GM12872 (cell line): Measurements from ENCODE around the gene PDZD7.

Experiments used
- CTCF ChIP-seq: IDR thresholded peaks from 3 replicates; pipeline ENCODE4 v1.5.1; 2011; ENCODE audit warnings: low read depth, mild to moderate bottlenecking, low read length, moderate library complexity; ENCODE audit not compliant: insufficient read depth

The PDZD7 gene

GRCh38 chr10:101042667-101043362 lies 11.9 kb upstream of the PDZD7 start:
- TF ChIP-seq CTCF, result no peak

- no peak for TF ChIP-seq CTCF
Observed at GRCh38 chr10:101042118-101042517, 11.2 kb upstream of the PDZD7 start.

GRCh38 chr10:101041252-101041761 lies 10.4 kb upstream of the PDZD7 start:
- peak; percentile 85 for TF ChIP-seq CTCF

- TF ChIP-seq CTCF, result no peak
Observed at GRCh38 chr10:101040851-101041250, 9.9 kb upstream of the PDZD7 start.

- TF ChIP-seq CTCF, result no peak
Observed at GRCh38 chr10:101040061-101040460, 9.1 kb upstream of the PDZD7 start.

- 0 out of 3 replicates have a peak, but pooled peaks have one; percentile 24 for TF ChIP-seq CTCF
Observed at GRCh38 chr10:101038484-101038883, 7.6 kb upstream of the PDZD7 start.

- no peak for TF ChIP-seq CTCF
Observed at GRCh38 chr10:101036726-101037125, 5.8 kb upstream of the PDZD7 start.
